ENCODE results near the gene OR52D1. TPM values are rescaled to one million over a fixed set of nuclear protein-coding genes. Genes with fewer than 3 reads are reported as not detected.

The OR52D1 gene
- not detected in 5 replicates for total RNA-seq (2022; extraction: Qiagen RNA extraction)

DNA sequence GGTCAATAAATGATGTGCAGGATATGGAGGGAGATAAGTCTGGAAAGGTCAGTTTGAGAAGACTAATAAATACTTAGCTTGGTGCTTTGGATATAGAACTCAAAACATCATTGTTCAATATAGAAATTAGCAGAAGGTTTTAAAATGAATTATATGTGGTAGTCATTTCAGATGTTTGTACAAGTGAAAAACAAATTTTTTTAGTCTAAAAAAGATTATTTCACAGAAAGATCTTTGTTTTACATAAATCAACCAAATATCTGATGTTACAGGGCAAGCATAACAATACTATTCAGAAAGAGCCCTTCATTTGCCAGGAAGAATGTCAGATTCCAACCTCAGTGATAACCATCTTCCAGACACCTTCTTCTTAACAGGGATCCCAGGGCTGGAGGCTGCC, at the start of gene OR52D1:
OR52D1 (plus strand) TSS at position 301 of the 400 bp plus-strand sequence; CDS start at position 323, 22 bp downstream.

DNA sequence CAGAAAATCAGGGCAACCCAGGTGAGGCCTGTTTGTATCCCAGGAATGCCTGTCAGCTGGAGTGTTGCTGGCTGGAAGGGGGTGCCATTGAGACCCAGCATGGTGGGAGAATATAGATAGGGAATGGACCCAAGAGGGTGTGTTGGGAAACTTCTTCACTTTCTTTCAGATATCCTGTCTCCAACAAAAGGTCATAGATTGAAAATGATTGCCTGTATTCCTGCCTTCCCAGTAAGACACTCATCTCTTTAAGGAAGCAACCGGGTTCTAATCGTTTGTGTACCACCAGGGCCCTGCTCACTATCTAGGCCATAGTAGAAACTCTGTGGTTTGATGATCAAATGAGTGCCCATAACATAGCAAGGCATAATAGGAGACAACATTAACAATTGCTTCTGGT, 47.1 kb upstream of the OR52D1 start, which contains the start of gene OR51I1:
OR51I1 (minus strand) TSS at position 101 of the 400 bp plus-strand sequence; CDS start at position 101, 0 bp downstream.

DNA sequence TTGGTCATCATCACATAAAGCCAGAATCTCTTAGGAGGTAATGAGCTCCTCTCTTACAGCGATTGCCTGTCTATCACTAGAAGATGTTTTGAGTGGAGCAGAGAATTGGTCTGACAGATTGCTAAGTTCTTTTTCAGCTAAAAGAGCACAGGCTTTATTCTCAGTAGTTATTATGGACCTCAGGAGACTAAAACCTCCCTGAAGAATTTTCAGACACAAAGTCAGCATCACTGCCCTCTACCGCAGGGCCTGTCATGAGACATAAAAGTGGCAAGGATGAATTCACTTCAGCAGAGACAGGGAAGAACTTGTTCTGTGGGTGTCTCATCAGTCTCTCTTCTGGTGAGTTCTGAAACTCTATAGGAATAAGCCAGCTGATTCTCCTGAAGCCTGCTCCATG, 39.5 kb upstream of the OR52D1 start, which contains the start of gene OR51I2:
OR51I2 (plus strand) TSS at position 301 of the 400 bp plus-strand sequence. CDS start 4,166 bp downstream, outside the sequence.

DNA sequence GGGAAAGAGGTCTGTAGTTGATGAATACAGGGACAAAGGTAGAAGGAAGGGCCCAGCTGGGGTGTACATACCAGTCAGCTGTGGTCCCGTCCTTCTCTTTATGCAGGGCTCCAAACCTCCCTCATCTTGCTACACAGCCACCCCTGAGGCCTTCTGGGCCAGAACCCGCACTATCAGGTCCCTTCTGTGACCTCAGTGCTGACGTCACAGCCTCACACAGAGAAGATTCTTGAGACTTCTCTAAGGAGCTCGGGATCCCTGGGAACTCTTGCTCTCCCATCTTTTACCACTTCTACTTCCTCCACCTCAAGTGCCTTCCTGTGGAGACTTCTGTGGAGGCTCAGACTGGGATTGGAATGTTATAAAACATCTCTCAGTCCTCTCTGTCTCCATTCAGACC, 21.3 kb downstream of the OR52D1 start, which contains the start of gene UBQLN3:
UBQLN3 (minus strand) TSS at position 155 of the 400 bp plus-strand sequence. CDS start 399 bp downstream, outside the sequence.

DNA sequence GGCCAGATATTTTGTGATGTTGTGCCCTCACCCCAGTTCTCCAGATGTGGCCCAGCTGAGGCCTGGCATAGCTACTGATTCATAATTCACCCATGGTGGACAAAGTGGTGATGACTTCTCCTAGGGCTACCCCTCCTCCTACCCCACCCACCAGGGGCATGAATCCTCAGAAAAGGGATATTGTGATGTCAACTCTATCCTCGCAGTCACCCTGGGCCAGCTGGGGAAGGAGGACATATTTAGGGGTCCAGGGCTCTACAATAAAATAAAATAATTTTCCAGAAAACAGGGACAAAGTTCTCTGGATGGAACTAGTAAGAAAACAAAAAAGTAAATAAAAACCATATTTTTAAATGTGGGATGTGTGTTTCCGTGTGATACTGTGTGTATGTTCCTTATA, 28.1 kb downstream of the OR52D1 start, which contains the start of gene UBQLNL:
UBQLNL (minus strand) TSS at position 101 of the 400 bp plus-strand sequence. CDS start 258 bp downstream, outside the sequence.

Other genes starting within 250 kb of the OR52D1 start
- not detected in 5 replicates for gene HBG1, start 238.8 kb upstream of the OR52D1 start, total RNA-seq (2022; extraction: Qiagen RNA extraction)
- gene HBG2, start 233.9 kb upstream of the OR52D1 start, total RNA-seq (2022; extraction: Qiagen RNA extraction): not detected in 5 replicates
- 0.20 TPM in 1 of 5 replicates, not detected in the others for gene HBE1, start 218.7 kb upstream of the OR52D1 start, total RNA-seq (2022; extraction: Qiagen RNA extraction)
- not detected in 5 replicates for gene OR51B4, start 186.7 kb upstream of the OR52D1 start, total RNA-seq (2022; extraction: Qiagen RNA extraction)
- gene OR51B2, start 164.4 kb upstream of the OR52D1 start, total RNA-seq (2022; extraction: Qiagen RNA extraction): not detected in 5 replicates
- 0.13 TPM in 2 of 5 replicates, not detected in the others for gene OR51B5, start 145.2 kb upstream of the OR52D1 start, total RNA-seq (2022; extraction: Qiagen RNA extraction)
- not detected in 5 replicates for gene OR51B6, start 137.2 kb upstream of the OR52D1 start, total RNA-seq (2022; extraction: Qiagen RNA extraction)
- not detected in 5 replicates for gene OR51M1, start 104.9 kb upstream of the OR52D1 start, total RNA-seq (2022; extraction: Qiagen RNA extraction)
- gene OR51Q1, start 66.6 kb upstream of the OR52D1 start, total RNA-seq (2022; extraction: Qiagen RNA extraction): not detected in 5 replicates
- not detected in 5 replicates for gene OR51I1, start 47.2 kb upstream of the OR52D1 start, total RNA-seq (2022; extraction: Qiagen RNA extraction)
- not detected in 5 replicates for gene OR51I2, start 39.4 kb upstream of the OR52D1 start, total RNA-seq (2022; extraction: Qiagen RNA extraction)
- not detected in 5 replicates for gene UBQLN3, start 21.3 kb downstream of the OR52D1 start, total RNA-seq (2022; extraction: Qiagen RNA extraction)
- not detected in 5 replicates for gene UBQLNL, start 28.0 kb downstream of the OR52D1 start, total RNA-seq (2022; extraction: Qiagen RNA extraction)
- not detected in 5 replicates for gene OR52H1, start 59.9 kb downstream of the OR52D1 start, total RNA-seq (2022; extraction: Qiagen RNA extraction)
- not detected in 5 replicates for gene OR52B6, start 92.2 kb downstream of the OR52D1 start, total RNA-seq (2022; extraction: Qiagen RNA extraction)
- gene TRIM6, start 108.0 kb downstream of the OR52D1 start, total RNA-seq (2022; extraction: Qiagen RNA extraction): 8.7 to 9.9 TPM (median 9.2 TPM) in 5 replicates
- gene TRIM34, start 136.3 kb downstream of the OR52D1 start, total RNA-seq (2022; extraction: Qiagen RNA extraction): 2.9 to 3.7 TPM (median 3.1 TPM) in 5 replicates
- 8.7 to 10.9 TPM (median 10.5 TPM) in 5 replicates for gene TRIM5, start 196.4 kb downstream of the OR52D1 start, total RNA-seq (2022; extraction: Qiagen RNA extraction)
- gene TRIM22, start 201.1 kb downstream of the OR52D1 start, total RNA-seq (2022; extraction: Qiagen RNA extraction): 0.80 to 1.4 TPM (median 0.87 TPM) in 5 replicates
- not detected in 5 replicates for gene OR56B1, start 247.8 kb downstream of the OR52D1 start, total RNA-seq (2022; extraction: Qiagen RNA extraction)

Data from A549 treated with Mapracorat at 1 μM for 4 hours (cell line).